Stimulated activated CD8-positive, alpha-beta memory T cell treated with anti-CD3 and anti-CD28 coated beads, Interleukin-12 subunit alpha, Interleukin-12 subunit beta, amount 100 ng/mL, for 24 hours (primary cell): ENCODE measurements around the gene CCDC60.
A peak's percentile ranks its signal among the peaks of the same experiment; 100 is the strongest.

ENCODE experiments used
- DNase-seq: peaks from one replicate; pipeline ENCODE4 v3.0.0-alpha.2; 2020; ENCODE audit errors: extremely low read depth

Gene CCDC60

GRCh38 chr12:119384340-119384739 is 49.8 kb downstream of the CCDC60 start:
- no peak for DNase-seq

- no peak for DNase-seq
These were observed 51.1 kb downstream of the CCDC60 start for GRCh38 chr12:119385659-119386058.

- DNase-seq = no peak
These were observed 55.2 kb downstream of the CCDC60 start for GRCh38 chr12:119389687-119390086.

GRCh38 chr12:119391673-119392072 is 57.1 kb downstream of the CCDC60 start:
- DNase-seq = no peak

GRCh38 chr12:119393677-119394076 is 59.1 kb downstream of the CCDC60 start:
- DNase-seq = no peak

GRCh38 chr12:119397540-119397939 is 63.0 kb downstream of the CCDC60 start:
- DNase-seq = no peak

- DNase-seq = no peak
These were observed 63.7 kb downstream of the CCDC60 start for GRCh38 chr12:119398190-119398589.

GRCh38 chr12:119399301-119399700 is 64.8 kb downstream of the CCDC60 start:
- DNase-seq = no peak

- DNase-seq = no peak
These were observed 71.8 kb downstream of the CCDC60 start for GRCh38 chr12:119406308-119406707.

GRCh38 chr12:119406811-119407210 is 72.3 kb downstream of the CCDC60 start:
- no peak for DNase-seq

GRCh38 chr12:119409043-119409442 is 74.5 kb downstream of the CCDC60 start:
- no peak for DNase-seq

GRCh38 chr12:119410396-119410795 is 75.9 kb downstream of the CCDC60 start:
- no peak for DNase-seq

GRCh38 chr12:119412306-119412705 is 77.8 kb downstream of the CCDC60 start:
- DNase-seq = no peak

GRCh38 chr12:119412811-119413794 is 78.6 kb downstream of the CCDC60 start:
- DNase-seq = no peak

- no peak for DNase-seq
These were observed 81.2 kb downstream of the CCDC60 start for GRCh38 chr12:119415714-119416113.

GRCh38 chr12:119417440-119417839 is 82.9 kb downstream of the CCDC60 start:
- no peak for DNase-seq

- no peak for DNase-seq
These were observed 84.9 kb downstream of the CCDC60 start for GRCh38 chr12:119419381-119419780.

- DNase-seq = no peak
These were observed 88.8 kb downstream of the CCDC60 start for GRCh38 chr12:119423285-119423684.

- no peak for DNase-seq
These were observed 91.1 kb downstream of the CCDC60 start for GRCh38 chr12:119425623-119426022.

GRCh38 chr12:119431151-119431550 is 96.6 kb downstream of the CCDC60 start:
- DNase-seq = no peak

- DNase-seq = no peak
These were observed 98.4 kb downstream of the CCDC60 start for GRCh38 chr12:119432949-119433348.

GRCh38 chr12:119440803-119441360 is 106.4 kb downstream of the CCDC60 start:
- no peak for DNase-seq

GRCh38 chr12:119444462-119445044 is 110.0 kb downstream of the CCDC60 start:
- DNase-seq = peak; percentile 1
